SIG-M5 (cell line): Measurements from ENCODE around the gene IL33.
"Not testable (repeated sequence)": the region's sequence is repeated elsewhere in the genome, so short reads cannot be mapped to it uniquely, and the experiment has no call there.

Experiments
- DNase-seq: peaks from one replicate; lab custom pipeline; 2025; lab: John Stamatoyannopoulos, UW

Gene IL33

DNA sequence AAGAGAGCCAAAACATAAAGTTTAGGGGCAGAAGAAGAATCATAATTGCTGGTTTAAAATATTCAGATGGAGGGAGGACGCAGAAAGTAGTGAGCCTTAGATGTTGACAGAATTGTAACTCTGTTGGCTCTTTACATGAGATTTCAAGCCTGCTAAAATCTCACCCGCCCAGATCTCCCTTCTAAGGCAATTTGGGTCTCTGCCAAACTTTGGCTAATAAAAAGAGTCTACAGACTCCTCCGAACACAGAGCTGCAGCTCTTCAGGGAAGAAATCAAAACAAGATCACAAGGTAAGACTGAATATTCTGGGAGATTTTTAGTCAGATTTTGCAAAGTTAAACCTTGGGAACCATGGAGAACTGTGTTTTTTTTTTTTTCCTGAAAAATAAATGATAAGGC, at the start of gene IL33:
Gene IL33, plus strand, starts transcription at position 246 of the 400 bp plus-strand sequence. CDS start 25,888 bp downstream, outside the sequence.
- no peak for DNase-seq

GRCh38 chr9:6171667-6172066, 43.9 kb upstream of the IL33 start:
- DNase-seq: no peak

- no peak for DNase-seq
Measured at GRCh38 chr9:6173914-6174313, 41.7 kb upstream of the IL33 start.

- not testable (repeated sequence) for DNase-seq
Measured at GRCh38 chr9:6182549-6183226, 32.9 kb upstream of the IL33 start.

DNA sequence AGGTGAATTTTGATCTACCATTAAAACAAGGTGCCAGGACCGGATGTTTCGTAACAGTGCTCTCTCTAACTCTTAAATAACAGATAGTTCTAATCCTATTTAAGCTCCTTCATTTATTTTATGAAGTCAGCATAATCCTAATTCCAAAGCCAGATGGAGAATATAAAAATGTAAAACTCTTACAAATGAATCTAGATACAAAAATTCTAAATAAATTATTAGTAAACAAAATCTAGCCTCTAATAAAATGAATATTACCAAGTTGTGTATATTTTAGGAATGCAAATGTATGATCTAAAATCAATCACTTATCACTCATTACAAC, 32.4 kb upstream of the IL33 start:
- no peak for DNase-seq

DNA sequence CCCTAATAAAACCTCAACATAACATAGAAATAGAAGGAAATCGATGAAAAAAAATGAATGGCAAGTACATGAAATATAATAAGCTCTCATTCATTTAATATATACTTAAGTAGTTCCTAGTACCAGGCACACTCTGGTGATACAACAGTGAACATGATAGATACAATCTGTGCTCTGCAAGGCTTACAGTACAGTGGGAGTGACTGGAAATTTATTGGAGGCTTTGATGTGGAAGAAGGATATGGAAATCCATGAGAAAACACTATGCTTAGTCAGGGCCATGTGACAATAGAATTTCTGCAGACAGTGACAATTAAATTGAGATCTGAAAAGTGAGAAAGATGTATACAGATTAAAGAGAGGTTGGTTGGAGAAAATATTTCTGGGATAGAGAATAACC, 32.0 kb upstream of the IL33 start:
- no peak for DNase-seq

DNA sequence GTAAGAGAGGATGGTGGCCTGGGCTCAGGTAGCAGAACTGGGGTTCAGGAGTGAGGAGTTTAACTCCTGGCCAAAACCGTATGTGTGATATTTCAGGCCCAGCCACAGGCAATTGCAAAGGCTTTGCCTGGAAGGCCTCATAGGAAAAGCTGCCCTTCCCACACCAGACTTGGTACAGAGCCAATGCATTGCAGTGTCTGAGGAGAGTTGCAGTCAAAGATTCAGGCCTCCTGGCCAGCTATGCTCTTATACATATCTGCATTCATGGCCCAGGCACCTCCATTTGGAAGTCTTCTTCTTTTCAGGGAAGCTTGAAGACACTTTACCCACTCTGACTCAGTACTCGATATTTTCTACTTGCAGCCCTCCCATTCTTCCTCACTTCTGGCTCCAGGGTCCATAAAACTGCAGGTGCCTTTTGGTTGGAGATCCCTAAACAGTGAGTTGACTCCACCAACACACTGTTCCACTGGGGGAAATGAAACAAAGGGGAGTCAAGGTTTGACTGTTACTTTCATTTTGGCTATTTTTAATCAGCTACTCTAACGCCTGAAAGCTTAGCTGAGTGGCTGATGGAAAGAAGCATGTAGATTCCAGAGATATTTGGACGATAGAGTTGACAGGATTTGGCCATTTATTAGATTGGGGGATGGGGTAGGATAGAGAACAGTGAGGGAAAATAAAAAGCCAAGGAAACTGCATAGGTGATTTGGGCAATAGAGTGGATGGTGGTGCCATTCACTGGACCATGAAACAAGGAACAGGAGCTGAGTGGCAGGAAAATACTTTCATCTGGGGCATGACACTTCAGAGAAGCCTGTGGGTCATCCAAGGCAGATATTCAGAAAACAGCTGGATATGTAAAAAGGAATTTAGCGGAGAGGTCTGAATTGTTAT, 30.6 kb upstream of the IL33 start:
- DNase-seq: no peak

DNA sequence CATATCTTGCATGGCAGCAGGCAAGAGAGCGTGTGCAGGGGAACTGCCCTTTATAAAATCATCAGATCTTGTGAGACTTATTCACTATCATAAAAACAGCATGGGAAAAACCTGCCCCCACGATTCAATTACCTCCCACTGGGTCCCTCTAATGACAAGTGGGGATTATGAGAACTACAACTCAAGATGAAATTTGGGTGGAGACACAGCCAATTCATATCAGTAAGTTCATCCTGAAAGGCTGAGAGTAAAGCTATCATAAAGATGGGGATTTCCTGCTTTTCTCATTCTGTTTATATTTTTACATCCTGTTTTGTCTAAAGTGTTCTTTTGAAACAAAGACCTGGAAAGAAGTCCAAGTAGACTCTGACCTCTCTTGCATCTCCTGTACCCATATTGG, 28.9 kb upstream of the IL33 start:
- DNase-seq: no peak

GRCh38 chr9:6187272-6187671, 28.3 kb upstream of the IL33 start:
- DNase-seq: no peak

DNA sequence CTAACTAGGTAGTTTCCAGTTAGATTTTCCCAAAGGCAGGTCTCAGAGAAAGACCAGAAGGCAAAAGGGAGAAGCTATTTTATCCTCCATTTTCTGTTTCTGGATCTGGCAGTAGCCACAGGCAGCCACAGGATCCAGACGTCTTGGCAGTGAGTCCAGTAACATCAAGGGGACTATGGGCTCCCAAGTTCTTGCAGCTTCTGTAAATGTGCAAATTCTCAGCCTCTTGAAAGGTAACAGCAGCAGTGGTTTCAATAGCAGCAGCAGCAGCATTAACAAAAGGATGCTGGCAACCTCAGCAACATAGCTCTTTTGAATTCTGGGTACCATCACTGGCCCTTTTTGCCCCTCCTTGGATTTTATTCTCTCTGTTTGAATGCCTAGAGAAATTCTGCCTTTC, 27.1 kb upstream of the IL33 start:
- no peak for DNase-seq

DNA sequence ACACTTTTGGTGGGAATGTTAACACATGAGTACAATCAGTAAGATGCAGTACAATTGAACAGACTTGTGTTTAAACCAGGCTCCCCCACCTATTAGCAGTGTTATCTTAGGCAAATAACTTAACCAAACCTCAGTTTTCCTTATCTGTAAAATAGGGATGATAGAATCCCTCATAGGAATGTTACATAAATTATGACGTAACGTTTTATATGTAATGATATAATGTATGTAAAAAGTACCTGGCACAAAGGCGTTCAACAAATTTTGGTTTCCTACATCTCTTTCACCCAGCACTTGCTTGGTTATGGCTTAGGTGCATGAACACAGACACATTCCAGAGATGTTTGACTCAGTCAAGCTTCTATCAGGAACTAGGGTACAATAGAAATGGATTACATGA, 26.7 kb upstream of the IL33 start:
- no peak for DNase-seq

GRCh38 chr9:6194934-6195333, 20.7 kb upstream of the IL33 start:
- no peak for DNase-seq

DNA sequence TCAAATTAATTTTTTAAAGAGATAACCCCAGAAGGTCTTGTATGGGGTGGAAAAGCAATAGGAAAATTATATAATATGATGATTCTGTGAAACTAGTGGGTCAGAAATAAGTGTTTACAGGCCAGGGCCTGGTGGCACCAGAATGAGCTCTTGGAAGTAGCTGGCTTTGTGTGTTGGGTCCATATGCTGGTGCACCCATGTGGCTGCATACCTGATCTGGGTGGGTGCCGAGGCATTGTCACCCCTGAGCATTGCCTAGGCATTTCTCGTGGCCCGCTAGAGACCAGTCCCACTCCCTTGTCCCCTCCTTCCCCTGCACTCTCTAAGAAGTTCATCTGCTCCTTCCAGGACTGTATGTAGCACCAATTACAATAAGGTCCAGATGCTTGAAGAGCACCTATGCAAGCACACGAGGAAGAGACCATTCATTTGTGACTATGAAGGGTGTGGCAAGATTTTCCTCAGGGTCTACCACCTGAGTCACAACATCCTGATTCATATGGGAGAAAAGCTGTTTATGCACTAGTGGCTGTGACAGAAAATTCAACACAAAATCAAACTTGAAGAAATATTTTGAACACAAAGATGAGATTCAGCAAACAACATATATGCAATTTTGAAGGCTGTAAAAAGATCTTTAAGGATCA, 19.8 kb upstream of the IL33 start:
- DNase-seq: no peak

DNA sequence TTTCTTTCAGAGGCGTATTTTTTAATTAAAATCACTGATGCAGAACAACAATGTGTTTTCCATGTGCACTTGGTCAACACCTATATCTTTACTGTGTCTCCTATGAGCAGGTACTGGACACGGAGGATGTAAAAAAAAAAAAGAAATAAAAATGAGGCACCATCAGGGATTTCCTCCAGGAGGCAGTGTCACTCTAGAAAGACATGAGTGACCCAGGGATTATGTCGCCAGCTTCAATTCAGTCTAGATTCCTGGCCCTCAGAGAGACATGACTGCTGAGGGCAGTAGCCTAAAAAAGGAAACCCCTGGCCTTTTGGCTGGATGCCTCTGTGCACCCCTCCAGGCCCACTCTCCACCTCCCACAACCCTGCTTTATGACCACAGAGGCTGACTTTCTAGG, 18.3 kb upstream of the IL33 start:
- no peak for DNase-seq

DNA sequence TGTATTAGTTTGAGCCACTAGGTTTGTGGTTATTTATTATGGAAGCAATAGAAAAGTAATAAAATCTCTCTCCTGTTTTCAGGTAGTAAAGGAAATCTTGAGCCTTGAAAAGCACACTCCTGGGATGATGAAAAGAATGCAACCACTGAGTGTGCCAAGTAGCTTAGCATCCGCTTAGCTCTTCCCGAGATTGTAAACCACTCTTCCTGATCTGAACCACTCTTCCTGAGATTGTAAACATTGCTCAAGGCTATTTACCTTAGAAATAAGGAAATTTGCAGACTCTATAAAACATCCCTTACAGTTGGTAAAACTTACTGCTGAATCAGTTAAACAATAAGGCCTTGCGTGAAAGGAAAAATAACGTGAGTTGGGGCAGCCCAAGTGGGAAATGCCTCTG, 17.4 kb upstream of the IL33 start:
- DNase-seq: no peak

DNA sequence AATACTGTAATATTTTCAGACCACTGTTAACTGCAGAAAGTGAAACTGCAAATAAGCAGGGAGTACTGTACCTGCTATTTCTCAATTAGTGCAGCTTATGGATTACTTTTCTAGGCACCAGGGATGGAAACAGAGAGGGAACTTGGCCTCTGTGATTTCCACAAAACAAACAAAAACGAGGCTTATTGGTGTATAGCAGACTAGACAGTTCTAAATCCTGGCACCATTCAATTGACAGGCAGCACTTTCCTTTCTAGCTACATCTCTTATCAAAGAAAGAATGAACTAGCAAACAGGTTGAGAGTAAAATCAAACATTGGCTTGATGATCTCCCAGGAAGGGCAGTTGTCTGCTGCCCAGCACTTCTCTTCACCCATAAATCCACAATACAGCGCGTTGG, 16.0 kb upstream of the IL33 start:
- no peak for DNase-seq

DNA sequence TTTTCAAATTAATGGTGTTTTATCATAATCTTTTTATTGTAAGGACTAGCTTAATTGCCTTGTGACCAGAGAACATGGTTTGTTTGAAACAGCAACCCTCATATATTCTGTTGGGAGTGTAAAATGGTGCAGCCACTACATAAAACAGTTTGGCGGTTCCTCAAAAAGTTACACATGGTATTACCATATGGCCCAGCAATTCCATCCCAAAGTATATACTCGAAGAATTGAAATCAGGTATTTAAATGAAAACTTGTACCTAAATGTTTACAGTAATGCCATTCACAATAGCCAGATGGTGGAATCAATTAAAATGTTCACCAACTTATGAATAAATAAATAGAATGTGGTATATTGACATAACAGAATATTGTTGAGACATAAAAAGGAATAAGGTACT, 14.8 kb upstream of the IL33 start:
- no peak for DNase-seq

DNA sequence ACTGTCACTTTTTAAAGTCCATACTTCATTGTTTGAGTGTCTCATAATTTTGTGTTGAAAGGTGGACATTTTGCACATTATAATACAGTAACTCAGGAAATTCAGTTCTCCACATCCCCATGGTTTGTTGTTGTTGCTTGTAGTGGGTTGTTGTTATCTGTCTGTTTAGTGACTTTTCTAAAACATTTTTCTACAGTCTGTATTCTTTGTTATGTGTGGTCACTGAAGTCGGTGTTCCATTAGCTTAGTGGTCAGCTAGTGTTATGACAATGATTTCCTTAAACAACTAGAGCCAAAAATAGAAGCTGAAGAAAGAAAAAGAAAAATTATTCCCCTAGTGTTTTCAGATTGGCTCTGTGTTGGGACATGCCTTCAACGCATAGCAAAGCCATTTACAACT, 5.6 kb upstream of the IL33 start:
- no peak for DNase-seq

- no peak for DNase-seq
Measured at GRCh38 chr9:6212722-6213375, 2.8 kb upstream of the IL33 start.

GRCh38 chr9:6214434-6214833, 1.2 kb upstream of the IL33 start:
- DNase-seq: no peak

GRCh38 chr9:6214903-6215302, 704 bp upstream of the IL33 start:
- DNase-seq: no peak

- no peak for DNase-seq
Measured at GRCh38 chr9:6216002-6216401, 395 bp downstream of the IL33 start.

- DNase-seq: no peak
Measured at GRCh38 chr9:6216951-6217350, 1.3 kb downstream of the IL33 start.
